HS-27A (cell line): ENCODE data around the gene GALNT14.
"Not testable (repeated sequence)": the region's sequence is repeated elsewhere in the genome, so short reads cannot be mapped to it uniquely, and the experiment has no call there.

Experiments
- DNase-seq: peaks from one replicate; pipeline ENCODE4 v3.0.0-alpha.2; 2012; ENCODE audit warnings: low read depth, missing footprints

GALNT14 gene, protein sequence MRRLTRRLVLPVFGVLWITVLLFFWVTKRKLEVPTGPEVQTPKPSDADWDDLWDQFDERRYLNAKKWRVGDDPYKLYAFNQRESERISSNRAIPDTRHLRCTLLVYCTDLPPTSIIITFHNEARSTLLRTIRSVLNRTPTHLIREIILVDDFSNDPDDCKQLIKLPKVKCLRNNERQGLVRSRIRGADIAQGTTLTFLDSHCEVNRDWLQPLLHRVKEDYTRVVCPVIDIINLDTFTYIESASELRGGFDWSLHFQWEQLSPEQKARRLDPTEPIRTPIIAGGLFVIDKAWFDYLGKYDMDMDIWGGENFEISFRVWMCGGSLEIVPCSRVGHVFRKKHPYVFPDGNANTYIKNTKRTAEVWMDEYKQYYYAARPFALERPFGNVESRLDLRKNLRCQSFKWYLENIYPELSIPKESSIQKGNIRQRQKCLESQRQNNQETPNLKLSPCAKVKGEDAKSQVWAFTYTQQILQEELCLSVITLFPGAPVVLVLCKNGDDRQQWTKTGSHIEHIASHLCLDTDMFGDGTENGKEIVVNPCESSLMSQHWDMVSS

GRCh38 chr2:31138037-31138962 lies at the start of gene GALNT14:
GALNT14 (minus strand) TSS chr2:31138440; CDS start chr2:31138086, 354 bp downstream.
- DNase-seq: no peak

DNA sequence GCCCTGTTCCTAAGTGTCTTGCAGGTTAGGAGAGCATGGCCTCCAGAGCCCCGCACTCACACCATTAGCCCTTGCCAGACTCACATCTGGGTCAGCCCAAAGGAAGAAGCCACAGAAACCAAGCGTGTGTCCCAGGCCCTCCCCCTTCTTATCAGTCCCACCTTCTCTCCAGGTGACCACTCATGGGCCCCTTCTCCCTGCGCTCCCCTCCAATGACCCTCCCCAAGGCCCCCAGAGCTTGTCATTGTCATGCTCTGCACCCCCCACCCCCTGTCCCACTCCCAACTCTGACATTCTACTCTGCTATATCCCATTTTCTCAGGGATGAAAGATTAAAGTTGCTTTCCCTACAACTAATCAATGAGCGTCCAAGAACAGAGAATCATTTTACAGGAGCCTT lies 48.9 kb upstream of the GALNT14 start:
- no peak for DNase-seq

- not testable (repeated sequence) for DNase-seq
These were observed 45.7 kb upstream of the GALNT14 start for GRCh38 chr2:31183973-31184372.

DNA sequence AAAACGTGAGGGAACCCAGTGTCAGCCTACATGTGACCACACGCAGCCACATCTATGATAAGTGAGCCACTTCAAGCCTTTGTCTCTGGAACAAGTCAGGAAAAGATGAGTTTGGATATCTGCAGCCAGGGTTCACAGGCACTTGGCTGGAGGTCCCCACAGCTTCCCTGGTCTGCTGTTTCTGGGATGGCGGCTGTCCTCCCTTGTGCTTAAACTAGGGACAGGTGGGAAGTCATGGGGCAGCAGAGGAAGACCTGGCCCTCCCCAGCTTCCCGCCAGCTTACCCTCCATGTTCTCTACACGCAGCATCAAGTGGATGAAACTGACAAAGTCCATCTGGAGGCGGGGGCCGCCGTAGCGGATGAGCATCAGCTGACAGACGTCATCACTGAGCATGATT lies 38.5 kb upstream of the GALNT14 start:
- DNase-seq: no peak

GRCh38 chr2:31171142-31171541 lies 32.9 kb upstream of the GALNT14 start:
- no peak for DNase-seq

GRCh38 chr2:31170071-31170698 lies 31.9 kb upstream of the GALNT14 start:
- DNase-seq: peak; percentile 5

GRCh38 chr2:31168291-31168690 lies 30.1 kb upstream of the GALNT14 start:
- DNase-seq: no peak

- DNase-seq: no peak
These were observed 28.7 kb upstream of the GALNT14 start for GRCh38 chr2:31166925-31167324.

DNA sequence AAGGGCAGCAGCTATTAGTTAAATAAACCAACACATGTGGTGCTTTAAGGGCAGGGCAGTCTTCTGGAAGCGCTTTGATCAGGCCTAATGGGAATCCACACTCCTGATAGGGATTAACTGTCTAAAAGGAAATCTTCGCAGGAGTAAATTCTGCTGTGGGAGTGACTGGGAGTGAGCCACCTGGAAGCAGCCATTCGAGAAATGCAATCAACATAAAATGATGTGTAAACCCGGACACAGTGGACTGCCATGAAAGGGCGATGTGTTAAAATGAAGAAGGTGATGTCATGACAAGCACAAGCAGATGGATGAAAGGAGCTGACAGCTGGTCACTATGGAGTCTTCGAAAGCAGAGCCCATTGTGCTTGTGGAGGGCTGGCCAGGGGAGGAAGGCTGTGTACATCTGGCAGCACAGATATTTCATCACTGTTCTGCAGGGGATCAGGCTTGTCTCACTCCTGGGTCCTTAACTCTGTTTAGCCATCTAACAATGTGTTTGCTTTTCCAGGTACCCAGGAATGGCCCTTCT lies 24.8 kb upstream of the GALNT14 start:
- DNase-seq: no peak

DNA sequence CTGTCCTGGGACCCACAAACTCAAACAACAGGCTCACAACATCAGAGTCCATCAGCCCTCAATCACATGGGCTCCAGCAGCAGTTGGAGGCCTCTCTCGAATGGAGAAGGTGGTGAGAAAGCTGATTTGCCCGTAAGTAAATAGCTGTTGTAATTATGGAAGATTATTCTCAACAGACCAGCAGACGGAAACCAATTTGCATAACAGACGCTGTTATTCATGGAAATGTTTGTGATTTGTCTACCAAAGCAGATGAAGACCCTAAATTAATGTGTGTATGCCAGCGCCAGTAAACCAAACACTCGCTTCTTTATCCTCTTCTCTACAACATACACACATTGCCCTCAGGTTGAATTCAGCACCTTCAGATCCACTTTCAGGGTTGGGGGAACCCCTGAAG lies 23.4 kb upstream of the GALNT14 start:
- DNase-seq: no peak

DNA sequence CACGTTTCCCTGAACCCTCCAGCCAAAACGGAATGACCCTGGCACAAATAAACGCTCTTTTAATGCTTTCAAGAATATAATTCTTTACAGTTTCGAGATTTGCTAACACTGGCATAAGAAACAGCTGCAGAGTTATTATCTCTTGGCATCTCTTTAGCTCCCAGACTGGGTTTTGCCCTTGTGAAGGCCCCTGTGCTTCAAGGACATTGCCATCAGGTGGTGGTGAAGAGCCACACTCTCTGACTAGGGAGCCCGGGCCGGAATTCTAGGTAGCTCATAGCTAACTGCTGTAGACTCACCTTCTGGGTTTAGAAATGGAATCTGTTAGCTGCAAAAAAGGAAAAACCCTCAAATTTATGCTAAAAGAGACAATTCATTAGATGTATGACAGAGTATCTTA lies 13.3 kb upstream of the GALNT14 start:
- DNase-seq: no peak

- no peak for DNase-seq
These were observed 12.0 kb upstream of the GALNT14 start for GRCh38 chr2:31150120-31150670.

DNA sequence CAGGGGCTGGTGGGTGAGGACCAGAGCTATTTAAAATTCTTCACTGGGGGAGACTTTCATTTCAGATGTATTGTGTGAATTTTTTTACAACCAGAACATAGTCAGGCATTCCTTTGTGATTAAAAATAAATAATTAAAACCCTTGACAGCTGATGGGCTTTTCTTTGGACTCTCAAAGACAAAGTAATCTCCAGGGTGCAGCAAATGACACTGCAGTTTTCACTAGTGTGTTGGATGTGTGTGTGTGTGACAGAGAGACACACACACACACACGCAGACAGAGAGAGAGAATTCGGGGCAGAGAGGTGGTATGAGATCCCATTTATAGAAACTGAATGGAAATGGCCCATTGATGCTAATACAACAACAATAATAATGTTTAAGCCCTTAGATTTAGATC lies 10.3 kb upstream of the GALNT14 start:
- DNase-seq: no peak

- DNase-seq: no peak
These were observed 9.4 kb upstream of the GALNT14 start for GRCh38 chr2:31147645-31148044.

DNA sequence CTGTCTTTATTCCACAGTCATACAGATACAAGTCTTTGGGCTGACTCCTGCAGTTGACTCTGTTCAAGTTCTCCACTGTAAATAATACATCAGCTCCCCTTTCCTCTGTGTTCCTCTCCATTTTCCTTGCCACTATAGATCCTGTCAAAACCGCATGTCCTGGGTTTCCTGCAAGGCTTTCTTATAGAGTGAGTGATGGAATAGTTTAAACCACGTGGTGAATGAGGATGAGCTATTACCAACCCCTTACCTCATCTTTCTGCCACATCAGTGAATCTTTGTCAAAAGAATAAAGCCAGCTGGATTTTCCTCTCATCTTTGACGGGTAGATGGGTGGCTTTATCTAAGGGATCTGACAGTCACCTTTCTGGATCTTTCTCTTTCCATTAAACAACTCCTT lies 3.9 kb upstream of the GALNT14 start:
- no peak for DNase-seq

- DNase-seq: no peak
These were observed 3.3 kb upstream of the GALNT14 start for GRCh38 chr2:31141443-31142085.

DNA sequence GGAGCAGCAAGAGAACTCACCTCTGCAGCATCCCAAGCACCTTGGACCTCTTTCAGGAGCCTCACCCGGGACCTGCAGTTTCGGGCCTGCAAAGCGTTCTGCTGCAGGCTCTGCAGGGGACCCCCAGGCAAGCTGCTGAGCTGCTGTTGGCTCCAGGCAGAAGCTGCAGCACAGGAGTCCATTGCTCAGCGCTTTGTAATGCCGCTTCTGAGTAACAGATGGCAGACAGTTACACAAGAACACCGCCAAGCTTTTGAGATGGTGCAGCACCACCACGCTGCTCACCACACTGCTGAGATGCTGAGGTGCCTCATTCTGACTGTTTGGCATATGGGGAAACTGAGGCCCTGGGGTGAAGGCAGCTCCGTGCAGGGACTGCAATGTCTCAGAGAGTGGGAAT lies 1.9 kb upstream of the GALNT14 start:
- DNase-seq: no peak

DNA sequence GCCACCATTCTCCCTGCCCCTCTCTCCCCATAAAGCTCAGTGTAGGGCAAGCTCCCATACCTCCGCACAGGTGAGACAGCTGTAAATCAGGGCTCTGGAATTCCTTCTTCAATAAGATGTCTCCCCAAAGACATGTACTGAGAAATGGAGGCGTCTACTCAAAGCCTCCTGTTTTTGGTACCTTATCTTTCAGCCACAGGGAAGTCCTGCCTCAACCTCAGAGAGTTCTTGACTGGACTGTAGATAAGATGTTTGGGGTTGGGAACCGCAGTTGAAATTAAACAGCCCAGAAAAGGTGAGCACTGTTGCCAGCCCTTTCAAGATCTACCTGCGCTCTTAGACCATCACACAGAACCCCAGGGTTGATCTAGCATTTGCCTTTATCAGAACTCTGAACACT lies 1.4 kb upstream of the GALNT14 start:
- no peak for DNase-seq

DNA sequence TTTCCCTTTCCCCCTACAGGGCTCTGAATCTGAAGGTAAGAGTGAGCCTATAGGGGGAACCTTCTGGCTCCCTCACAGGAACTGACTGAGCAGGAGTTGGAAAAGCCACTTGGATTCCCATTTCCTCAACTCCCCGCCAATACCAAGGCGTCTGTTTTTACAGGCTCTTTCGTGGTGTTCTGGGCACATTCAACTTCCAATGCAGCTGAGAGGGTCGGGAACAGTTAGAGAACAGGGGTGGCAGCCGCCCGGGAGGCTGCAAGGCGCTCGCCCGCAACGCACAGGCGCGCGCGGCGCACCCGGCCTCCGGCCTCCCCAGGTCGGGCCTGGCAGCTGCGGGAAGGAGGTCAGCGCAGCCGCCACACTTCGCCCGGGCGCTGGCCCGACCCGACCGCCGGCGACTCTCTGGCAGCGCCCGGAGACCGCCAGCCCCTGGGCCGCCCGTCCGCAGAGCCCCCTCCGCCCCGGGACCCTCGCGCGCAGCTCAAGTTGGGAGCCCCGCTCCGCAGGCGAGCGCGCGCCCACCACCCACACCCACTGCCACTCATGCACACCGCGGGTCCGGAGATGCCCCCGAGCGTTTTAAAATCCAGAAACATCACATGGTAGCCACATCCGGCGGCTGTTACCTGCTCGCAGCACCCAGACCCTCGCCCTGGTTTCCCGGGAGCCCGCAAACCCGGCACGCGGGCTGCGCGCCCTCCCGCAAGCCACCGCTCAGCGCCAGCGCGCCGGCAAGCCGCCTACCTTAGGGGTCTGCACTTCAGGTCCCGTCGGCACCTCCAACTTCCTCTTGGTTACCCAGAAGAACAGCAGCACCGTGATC lies 816 bp downstream of the GALNT14 start:
- no peak for DNase-seq

DNA sequence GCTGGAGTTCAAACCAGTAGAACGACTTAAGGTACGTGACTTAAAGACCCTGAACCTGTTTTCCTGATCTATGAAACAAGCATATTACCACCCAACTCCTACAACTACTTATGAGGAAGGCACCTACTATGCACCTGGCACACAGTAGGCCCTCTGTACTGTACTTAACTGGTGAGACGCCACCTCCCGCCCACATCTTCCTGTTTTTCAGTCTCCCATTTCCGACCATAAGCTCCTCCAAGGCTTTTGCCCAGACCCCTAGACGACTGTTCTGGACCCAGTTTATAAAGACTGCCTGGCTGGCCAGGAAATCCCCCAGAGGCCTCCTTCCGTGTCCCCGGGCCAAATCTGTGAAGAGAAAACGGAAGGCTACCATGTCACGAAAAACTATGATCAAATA lies 1.5 kb downstream of the GALNT14 start:
- no peak for DNase-seq
